Ascending aorta (tissue), 2 donors: Measurements from ENCODE around the gene FBXO31. TPM values are rescaled to one million over a fixed set of nuclear protein-coding genes. Genes with fewer than 3 reads are reported as not detected.
"Not testable (repeated sequence)": the region's sequence is repeated elsewhere in the genome, so short reads cannot be mapped to it uniquely, and the experiment has no call there.

Source experiments
- DNase-seq, 2 donors: peaks; one replicate each; pipeline ENCODE4 v3.0.0-alpha.2; 2019; ENCODE audit warnings: low spot score in 2 of 2
- H3K27ac ChIP-seq, 2 donors: fragments of 200-600 bp; sonication (generic); one replicate each; pipeline ENCODE4 v1.5.1; 2016 to 2017; ENCODE audit warnings: mild to moderate bottlenecking in 1 of 2
- H3K27me3 ChIP-seq: fragments of 200-600 bp; sonication (generic); one replicate; pipeline ENCODE4 v1.5.1; 2017
- H3K36me3 ChIP-seq, 2 donors: fragments of 200-600 bp; sonication (generic); one replicate each; pipeline ENCODE4 v1.5.1; 2016
- H3K4me1 ChIP-seq, 2 donors: fragments of 200-600 bp; sonication (generic); one replicate each; pipeline ENCODE4 v1.5.1; 2016 to 2017; ENCODE audit warnings: mild to moderate bottlenecking in 1 of 2
- H3K4me3 ChIP-seq, 2 donors: fragments of 200-600 bp; sonication (generic); one replicate each; pipeline ENCODE4 v1.5.1; 2016 to 2017; ENCODE audit warnings: mild to moderate bottlenecking in 1 of 2
- H3K9me3 ChIP-seq, 2 donors: fragments of 200-600 bp; sonication (generic); one replicate each; pipeline ENCODE4 v1.5.1; 2016
- CTCF ChIP-seq, 3 experiments: fragments of 200-600 bp in 2 of 3; fragments of 450-650 bp in 1 of 3; sonication (generic) in 2 of 3; IDR thresholded peaks; one replicate each; pipeline ENCODE4 v1.5.1; 2016 to 2019; ENCODE audit warnings: antibody characterized with exemption in 3 of 3, mild to moderate bottlenecking in 1 of 3, moderate library complexity in 1 of 3
- intact Hi-C: fragments of 100-400 bp; cut with DNase I; formaldehyde crosslinking; loops from one replicate; pipeline ENCODE4 v1.15.1; 2023
- total RNA-seq: library from RNA; depleted of rRNA; stranded (reverse); fragments of >200 nt; gene quantifications from one replicate; pipeline ENCODE4 v1.1.0, GENCODE V29; 2016

FBXO31 gene
- total RNA-seq, 1 donor from 2014 or later: 224 TPM

DNA sequence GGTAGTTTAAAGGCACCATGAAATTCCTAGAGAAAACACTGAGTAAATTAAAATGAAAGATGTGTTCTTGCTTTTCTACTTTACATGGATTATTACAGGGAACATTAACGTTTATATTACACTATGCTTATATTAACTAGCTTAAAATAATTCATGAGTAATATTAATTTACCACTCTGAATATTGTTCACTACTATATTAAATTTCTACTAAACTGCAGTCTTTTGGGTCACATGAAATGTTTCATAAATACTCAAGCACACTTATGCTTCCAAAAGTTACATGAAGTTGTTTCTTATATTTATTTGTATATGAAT is 5.2 kb upstream of the FBXO31 start:
- Histone ChIP-seq H3K27ac (peak overlapping the region; percentile 85 to 89), H3K4me3 (no peak overlapping the region), H3K4me1 (peaks cover 4 to 30% of the 10 kb centered on the region in 2 donors), H3K27me3 (no peaks in the 10 kb centered on the region), H3K9me3 (no peaks in the 10 kb centered on the region), H3K36me3 (no peaks in the 10 kb centered on the region)
- no peak for TF ChIP-seq CTCF (IDR thresholded peaks at IDR 0.05)
- intact Hi-C loops: loop anchor here (2.0 to 10.0 kb wide), 2 partner anchors 76 to 184 kb away; no protein-coding TSS in a partner anchor
- no peak for DNase-seq

DNA sequence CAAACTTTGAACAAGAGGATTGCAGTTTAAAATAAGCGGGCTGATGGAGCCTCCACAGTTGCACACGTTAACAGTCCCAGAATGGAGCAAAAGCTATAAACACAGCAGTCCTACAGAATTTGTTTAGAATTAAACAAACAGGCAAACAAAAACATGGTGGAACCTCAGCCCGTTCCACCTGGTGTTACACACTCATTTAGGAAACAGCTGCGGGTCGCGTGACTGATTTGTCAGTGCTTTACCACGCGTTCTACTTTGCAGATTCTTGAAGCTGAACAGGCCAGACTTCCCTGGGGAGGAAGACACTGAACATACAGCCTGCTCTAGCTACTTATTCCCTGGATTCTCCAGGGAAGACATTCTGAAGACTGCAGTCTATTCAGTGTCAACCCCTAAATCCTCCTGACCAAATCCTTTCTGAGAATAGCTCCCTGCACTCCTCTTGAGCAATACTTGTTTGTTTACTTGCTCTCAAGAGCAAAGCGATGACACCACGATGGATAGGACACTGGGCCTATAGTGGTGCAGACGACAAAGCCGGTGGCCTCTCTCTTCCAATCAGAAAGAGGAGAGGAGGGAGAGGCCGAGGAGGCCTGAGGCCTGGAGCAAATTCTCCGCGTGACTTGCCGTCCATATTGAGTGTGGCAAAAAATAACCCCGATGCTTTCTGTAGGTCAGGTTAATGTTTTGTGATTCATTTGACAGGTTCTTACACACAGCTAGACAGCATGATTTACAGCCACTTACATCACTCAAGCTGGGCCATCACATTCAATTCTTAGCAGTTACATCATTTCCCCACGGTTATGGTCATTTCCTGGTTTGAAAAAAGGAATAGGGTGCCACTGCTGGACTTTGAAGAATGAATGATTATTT is 4.6 kb upstream of the FBXO31 start:
- DNase-seq: peak; percentile 91 to 98
- intact Hi-C loops: loop anchor here (2.0 to 10.0 kb wide), 2 partner anchors 77 to 183 kb away; no protein-coding TSS in a partner anchor
- Histone ChIP-seq H3K36me3 (no peaks in the 10 kb centered on the region), H3K4me1 (peaks cover 4 to 26% of the 10 kb centered on the region in 2 donors), H3K27me3 (no peaks in the 10 kb centered on the region), H3K27ac (peak overlapping the region; percentile 85 to 89), H3K9me3 (no peaks in the 10 kb centered on the region), H3K4me3 (peak overlapping the region; percentile 13 to 27)
- TF ChIP-seq CTCF (IDR thresholded peaks at IDR 0.05): no peak

DNA sequence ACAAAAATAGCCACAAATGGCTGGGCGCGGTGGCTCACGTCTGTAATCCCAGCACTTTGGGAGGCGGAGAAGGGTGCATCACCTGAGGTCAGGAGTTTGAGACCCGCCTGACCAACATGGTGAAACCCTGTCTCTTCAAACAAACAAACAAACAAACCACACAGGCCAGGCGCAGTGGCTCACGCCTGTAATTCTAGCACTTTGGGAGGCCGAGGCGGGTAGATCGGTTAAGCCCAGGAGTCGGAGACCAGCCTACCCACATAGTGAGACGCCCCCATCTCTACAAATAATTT is 1.2 kb upstream of the FBXO31 start:
- H3K4me3 ChIP-seq: peak overlapping the region; percentile 69 to 87
- not testable (repeated sequence) for H3K36me3 ChIP-seq, DNase-seq, H3K9me3 ChIP-seq, H3K27me3 ChIP-seq
- H3K4me1 ChIP-seq: peaks cover 16 to 41% of the 10 kb centered on the region in 2 donors
- intact Hi-C loops: loop anchor here (5.0 to 10.0 kb wide), 2 partner anchors 180 to 318 kb away; no protein-coding TSS in a partner anchor
- H3K27ac ChIP-seq: peak overlapping the region; percentile 91 to 93

DNA sequence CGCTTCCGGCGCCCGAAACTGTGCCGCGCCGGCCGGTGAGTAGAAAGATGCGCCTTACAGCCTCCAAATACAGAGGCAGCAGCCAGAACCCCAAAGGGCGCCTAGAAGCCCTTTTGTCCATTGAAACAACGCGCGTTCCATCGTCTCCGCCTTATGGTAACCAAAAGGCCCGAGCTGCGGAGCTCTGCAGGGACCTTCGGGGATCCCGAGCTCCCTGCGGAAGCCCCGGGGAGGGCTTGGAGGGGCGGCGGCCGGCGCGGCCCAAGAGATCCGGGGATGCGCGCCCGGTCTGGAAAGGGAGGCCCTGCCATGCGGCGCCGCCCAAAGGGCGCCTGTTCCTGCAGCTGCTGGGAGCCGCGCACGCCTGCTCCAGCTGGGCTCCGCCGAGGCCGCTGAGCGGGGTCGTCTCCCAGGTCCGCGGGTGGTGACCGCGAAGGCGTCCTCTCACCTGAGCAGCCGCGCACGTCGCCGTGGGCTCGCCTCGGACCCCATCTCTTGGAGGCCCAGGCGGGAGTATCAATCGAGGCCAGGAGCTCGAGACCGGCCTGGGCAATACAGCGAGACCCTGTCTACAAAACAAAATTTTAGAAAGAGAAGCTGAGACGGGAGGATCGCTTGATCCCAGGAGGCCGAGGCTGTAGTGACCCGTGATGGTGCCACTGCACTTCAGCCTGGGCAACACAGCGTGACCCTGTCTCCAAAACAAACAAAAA is 742 bp upstream of the FBXO31 start:
- peak in 1 of 3 experiments; percentile 5 for TF ChIP-seq CTCF (IDR thresholded peaks at IDR 0.05)
- Histone ChIP-seq H3K27ac (peak overlapping the region; percentile 91 to 93), H3K27me3 (no peaks in the 10 kb centered on the region), H3K9me3 (no peaks in the 10 kb centered on the region), H3K4me1 (peaks cover 16 to 41% of the 10 kb centered on the region in 2 donors), H3K36me3 (no peaks in the 10 kb centered on the region), H3K4me3 (peak overlapping the region; percentile 69 to 87)
- intact Hi-C loops: loop anchor here (5.0 to 10.0 kb wide), 2 partner anchors 180 to 317 kb away; no protein-coding TSS in a partner anchor
- peak in 1 of 2 donors; percentile 79 for DNase-seq

DNA sequence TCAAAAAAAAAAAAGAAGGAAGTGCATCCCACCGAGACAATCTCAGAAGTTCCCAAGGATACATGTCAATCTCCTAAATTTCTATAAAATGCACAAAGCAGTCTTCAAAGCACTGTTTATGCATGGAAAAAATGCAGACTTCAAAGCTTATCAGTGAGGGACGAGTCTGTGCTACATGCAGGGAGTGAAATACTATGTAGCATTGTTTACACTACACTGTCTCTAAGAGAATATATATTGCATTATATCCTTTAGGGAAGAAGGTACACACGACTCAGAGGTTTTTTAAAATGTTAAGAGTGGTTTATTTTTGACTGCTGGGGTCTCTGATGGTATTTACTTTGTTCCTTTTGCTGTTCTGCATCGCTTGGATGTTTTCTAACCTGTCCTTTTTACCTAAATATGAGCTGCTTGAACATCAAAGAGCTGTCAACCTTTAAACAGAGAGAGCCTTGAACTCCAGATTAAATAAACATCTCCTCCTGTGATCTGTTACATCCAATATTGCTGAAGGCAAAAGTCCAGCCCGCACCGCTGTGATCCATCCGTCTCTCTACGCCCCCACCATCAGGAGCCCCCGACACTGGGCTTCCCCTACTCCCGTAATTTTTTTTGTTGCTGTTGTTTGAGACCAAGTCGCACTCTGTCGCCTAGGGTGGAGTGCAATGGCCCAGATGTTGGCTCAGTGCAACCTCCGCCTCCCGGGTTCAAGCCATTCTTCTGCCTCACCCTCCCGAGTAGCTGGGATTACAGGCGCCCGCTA is 1.4 kb downstream of the FBXO31 start:
- DNase-seq: no peak
- Histone ChIP-seq H3K36me3 (no peaks in the 10 kb centered on the region), H3K27me3 (no peaks in the 10 kb centered on the region), H3K4me3 (peak overlapping the region; percentile 69 to 87), H3K9me3 (no peaks in the 10 kb centered on the region), H3K4me1 (peaks cover 12 to 32% of the 10 kb centered on the region in 2 donors), H3K27ac (peak overlapping the region; percentile 91 to 93)
- TF ChIP-seq CTCF (IDR thresholded peaks at IDR 0.05): no peak
- intact Hi-C loops: loop anchor here (2.0 to 10.0 kb wide), 3 partner anchors 177 to 827 kb away; partner anchors contain the start of gene MTHFSD
